GM19238 (cell line): ENCODE data around the gene ARMC8.

Experiments
- DNase-seq: peaks from one replicate; pipeline ENCODE4 v3.0.0; 2011; ENCODE audit warnings: low spot score; ENCODE audit not compliant: insufficient read length

Gene ARMC8

GRCh38 chr3:138307899-138308298 is 120.8 kb downstream of the ARMC8 start:
- DNase-seq, result no peak

GRCh38 chr3:138308783-138309182 is 121.7 kb downstream of the ARMC8 start:
- no peak for DNase-seq

GRCh38 chr3:138310494-138310893 is 123.4 kb downstream of the ARMC8 start:
- no peak for DNase-seq

DNA sequence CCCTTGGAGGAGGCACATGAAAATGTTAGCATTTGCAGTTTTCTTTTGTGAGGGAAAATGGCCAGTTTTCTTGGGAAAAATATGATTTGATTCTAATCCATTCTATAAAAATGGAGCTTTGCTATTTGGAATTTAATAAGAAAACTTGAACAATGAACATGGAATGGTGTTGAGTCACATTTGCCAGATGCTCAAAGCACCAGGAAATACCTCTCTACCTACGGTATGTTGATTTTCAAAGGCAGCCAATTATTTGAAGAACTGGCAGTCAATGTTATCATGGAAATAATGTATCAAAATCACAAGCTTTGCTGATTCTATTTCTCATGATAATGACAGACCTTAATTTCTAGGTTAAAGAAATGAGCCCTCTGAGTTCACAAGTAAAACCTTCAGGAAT is 127.7 kb downstream of the ARMC8 start:
- no peak for DNase-seq

DNA sequence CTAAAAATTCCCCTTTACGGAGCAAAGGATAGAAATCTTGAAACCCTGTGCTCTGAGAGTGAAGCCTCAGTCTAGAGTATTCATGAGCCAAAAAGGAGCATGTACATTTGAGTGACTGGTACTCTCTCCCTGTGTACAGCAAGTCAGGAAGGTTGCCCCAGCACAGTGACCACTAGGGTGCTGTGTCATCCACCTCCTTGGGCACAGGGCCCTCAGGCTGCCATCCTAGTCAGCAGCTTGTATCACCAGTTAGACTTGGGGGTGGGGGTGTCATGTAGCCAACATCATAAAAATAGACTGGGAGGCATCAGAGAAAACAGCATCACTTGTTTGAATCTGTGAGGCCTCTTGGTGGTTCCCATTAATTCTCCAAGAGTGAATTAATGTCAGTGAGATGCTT is 130.6 kb downstream of the ARMC8 start:
- DNase-seq, result no peak

- DNase-seq, result no peak
Measured at GRCh38 chr3:138323971-138324370, 136.9 kb downstream of the ARMC8 start.

GRCh38 chr3:138325990-138326389 is 138.9 kb downstream of the ARMC8 start:
- no peak for DNase-seq

- DNase-seq, result no peak
Measured at GRCh38 chr3:138326866-138327595, 139.9 kb downstream of the ARMC8 start.

- DNase-seq, result no peak
Measured at GRCh38 chr3:138327831-138328230, 140.7 kb downstream of the ARMC8 start.

DNA sequence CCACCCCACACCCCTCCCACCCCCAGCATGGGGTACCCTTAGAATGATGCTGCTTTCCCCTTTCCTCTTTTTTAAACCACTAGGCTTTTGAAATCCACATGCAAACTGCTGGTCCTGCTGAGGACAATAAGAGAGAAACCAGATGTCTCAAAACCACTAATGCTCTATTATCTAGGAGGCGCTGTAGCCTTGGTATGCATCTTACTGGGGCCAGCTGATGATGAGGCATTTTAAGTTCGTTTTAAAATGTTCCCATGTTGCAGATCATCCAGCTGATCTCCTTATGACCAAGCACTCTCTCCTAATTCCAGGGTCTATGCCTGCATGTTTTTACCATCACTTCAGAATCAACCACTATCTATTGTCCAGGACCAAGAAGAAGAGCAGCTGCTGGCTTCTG is 141.2 kb downstream of the ARMC8 start:
- no peak for DNase-seq

GRCh38 chr3:138329127-138329983 is 142.3 kb downstream of the ARMC8 start, which contains the start of gene NME9:
NME9 (minus strand) TSS chr3:138329851; CDS start chr3:138329335, 516 bp downstream.
- DNase-seq, result peak; percentile 58

GRCh38 chr3:138329984-138330293 is 142.8 kb downstream of the ARMC8 start:
- no peak for DNase-seq

- DNase-seq, result no peak
Measured at GRCh38 chr3:138331143-138331894, 144.2 kb downstream of the ARMC8 start.

DNA sequence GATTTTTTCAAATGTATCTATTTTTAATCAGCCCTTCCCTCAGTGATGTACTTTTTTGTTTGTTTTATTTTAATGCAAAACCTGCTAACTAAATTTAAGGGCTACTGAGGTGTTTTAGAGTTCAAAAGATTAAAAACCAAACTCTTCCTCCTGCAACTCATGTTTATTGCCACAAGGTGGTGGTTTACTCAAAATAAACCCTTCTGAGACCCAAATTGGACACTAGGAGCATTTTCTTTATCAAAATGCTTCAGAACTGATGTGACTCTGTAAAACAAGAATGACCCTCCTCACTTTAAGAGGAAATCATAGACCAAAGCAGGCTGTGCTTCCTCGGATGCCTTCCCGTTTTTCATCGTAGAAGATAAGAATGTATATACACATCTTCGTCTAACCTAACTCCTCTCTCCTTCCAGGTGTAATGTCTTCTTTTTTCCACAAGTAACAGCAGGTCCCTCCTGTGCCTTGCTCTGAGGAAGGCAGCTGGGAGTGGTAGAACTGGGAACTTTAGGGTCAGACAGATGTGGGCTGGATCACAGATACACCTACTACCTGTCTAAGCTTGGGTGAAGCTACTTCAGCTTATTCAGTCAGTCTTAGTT is 145.5 kb downstream of the ARMC8 start:
- no peak for DNase-seq

- no peak for DNase-seq
Measured at GRCh38 chr3:138334608-138335007, 147.5 kb downstream of the ARMC8 start.

DNA sequence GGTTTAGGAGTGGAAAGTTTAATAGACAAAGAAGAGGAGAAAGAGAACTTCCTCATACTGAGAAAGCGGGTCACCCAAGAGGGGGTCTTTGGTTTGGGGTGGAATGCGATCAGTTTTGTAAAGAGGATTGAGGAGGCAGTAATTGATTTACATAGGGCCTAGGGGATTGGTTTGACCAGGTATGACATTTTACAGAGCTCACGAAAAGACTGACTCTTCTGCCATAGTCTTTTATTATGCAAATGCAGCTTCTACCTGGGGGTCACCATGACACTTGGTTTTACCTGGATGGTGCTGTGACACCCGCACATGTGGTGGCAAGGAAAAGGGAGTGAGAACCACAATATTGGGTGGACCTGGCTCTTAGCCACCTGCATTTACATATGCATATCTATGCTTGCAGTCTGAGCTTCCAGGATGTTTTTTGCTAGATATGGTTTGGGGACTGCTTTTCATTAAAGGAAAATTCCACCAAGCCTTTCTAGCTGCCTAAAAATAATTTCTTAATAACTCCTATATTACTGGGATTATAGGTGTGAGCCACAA is 149.4 kb downstream of the ARMC8 start:
- no peak for DNase-seq

DNA sequence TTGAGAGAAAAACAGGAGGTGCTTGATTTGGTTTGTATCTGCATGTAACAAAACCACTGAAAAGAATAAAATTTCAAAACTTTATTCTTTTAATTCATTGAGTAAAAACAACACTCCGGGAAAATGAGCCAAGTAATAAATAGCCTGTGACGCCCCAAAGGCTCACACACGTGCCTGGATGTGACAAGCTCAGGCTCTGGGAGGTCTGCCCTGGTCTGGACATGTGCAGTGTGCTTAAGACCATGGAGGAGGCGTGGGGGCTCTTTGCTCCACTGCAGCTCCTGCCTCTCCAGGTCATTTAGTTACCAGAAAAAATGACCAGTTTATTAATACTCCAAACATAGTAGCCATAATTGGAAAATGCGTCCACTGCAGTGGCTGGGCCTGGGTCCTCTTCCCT is 151.1 kb downstream of the ARMC8 start:
- no peak for DNase-seq

GRCh38 chr3:138338811-138339210 is 151.7 kb downstream of the ARMC8 start:
- no peak for DNase-seq

DNA sequence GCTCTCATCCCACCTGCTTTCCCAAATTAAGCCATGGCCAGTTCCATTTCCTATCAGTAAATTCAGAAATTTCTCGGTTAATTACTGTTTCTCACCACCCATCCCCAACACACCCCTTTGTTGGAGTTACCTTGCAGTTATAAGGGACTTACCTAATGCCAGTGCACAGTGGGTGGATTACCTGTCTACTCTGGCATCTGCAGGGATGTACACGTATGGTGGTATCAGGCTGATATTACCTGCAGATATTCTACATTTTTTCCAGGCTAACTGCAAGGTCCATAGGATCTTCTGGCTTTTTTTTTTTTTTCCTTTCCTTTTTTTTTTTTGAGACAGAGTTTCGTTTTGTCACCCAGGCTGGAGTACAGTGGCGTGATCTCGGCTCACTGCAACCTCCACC is 153.4 kb downstream of the ARMC8 start:
- no peak for DNase-seq

GRCh38 chr3:138344754-138345153 is 157.7 kb downstream of the ARMC8 start:
- DNase-seq, result no peak
